ENCODE measurements around the gene NOTUM. TPM values are rescaled to one million over a fixed set of nuclear protein-coding genes. Genes with fewer than 3 reads are reported as not detected.
"Not testable (repeated sequence)": the region's sequence is repeated elsewhere in the genome, so short reads cannot be mapped to it uniquely, and the experiment has no call there.

The NOTUM gene
- total RNA-seq, 1 donor from 2014 or later = 0.53 TPM

DNA sequence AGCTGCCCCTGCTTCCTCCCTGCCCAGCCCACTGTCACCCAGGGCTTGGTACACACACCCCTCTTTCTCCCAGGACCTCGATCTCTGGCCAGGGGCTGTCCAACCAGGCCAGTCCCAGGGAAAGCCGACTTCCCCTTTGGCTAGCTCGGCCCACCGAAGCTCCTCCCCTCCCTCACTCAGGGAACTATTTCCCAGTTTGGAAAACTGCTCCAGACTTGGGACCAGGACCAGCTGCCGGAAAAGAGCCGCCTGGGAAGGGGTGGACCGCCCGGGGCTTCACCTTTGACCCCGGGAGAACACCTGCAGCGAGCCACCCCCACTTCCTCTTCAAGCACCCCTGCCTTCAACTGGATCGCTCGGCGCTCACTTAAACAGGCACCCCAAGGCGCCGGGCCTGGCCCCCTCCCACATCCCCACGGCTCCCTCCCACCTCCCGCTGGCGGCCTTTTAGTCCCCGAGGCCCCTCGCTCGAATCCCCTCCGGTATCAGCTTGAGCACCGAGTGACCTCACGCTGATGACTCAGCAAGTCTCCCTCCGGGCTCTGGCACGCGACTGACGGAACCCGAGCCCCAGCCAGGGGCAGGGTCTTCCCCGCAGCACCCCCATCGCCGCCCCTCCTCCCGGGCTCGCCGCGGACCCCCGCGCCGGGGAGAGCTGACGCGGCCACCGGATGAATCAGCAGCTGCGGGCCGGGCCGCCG, 34.4 kb downstream of the NOTUM start:
- peak; percentile 89 for DNase-seq (ENCODE audit: low read depth)

DNA sequence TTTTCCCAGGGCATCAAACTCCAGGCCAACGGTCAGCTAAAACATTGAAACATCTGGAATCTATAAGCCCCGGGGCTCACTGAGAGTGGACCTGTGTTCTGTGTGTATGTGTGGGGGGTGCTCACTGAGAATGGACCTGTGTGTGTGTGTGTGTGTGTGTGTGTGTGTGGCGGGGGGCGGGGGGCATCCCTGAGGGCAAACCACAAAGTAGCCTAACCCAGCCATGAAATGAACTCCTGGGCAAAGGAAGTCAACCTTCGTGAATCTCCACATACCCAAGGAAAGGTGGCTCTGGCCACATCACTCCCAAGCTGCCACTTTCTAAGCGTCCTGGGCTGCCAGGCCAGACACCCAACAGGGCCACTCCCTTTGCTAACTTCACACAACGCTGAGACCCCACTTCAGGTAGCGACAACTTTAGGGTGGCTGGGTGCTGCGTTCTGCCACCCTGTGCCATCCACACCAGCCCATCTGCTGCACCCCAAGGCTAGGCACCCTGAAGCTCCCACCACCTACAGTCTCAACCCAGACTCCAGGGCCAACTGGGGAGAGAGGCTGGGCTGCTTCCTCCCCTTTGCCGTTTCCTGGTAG, 35.0 kb downstream of the NOTUM start:
- no peak for DNase-seq (ENCODE audit: low read depth)

GRCh38 chr17:81924557-81925532, 36.1 kb downstream of the NOTUM start:
- DNase-seq (ENCODE audit: low read depth) = no peak

GRCh38 chr17:81923302-81924260, 37.4 kb downstream of the NOTUM start:
- peak; percentile 91 for DNase-seq (ENCODE audit: low read depth)

- no peak for DNase-seq (ENCODE audit: low read depth)
Measured at GRCh38 chr17:81922566-81923301, 38.3 kb downstream of the NOTUM start.

DNA sequence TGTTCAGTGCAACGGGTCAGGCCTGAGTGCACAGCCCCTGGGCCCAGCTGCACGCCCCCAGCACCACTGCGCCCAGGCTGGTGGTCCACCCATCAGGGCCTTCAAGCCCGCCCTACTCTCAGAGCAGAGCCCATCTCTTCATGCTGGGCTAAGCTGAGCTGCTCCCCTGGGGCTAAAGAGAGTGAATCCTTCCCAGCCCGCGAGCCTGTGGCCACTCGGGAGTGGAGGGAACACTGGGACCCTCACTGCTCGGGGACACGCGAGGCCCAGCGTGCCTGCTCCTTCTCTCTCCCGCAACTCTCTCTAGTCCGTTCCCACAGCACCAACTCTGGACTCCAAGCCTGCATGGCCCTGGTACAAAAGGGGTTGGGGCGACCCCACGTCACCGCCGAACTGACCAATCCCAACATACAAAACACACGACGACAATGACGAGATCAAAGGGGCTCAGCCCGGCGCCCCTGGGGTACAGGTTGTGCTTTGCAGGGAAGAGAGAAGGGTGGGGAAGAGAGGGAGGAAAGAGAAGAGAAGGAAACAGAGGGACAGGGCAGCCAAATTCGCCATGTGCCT, 38.9 kb downstream of the NOTUM start:
- DNase-seq (ENCODE audit: low read depth) = no peak

DNA sequence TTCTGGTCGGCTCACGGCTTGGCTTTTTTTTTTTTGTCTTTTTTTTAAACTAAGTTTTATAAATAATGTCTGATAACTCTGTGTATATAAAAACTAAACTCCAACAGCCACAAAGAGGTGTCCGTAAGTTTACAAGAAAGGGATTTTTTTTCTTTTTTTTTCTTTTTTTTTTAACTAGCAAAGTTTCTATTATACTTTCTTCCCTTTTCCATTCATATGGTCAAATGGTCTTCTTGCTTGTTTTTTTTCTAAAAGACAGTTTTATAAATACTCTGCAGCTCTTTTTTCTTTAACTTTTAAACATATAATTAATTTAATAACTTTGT, 39.5 kb downstream of the NOTUM start:
- no peak for DNase-seq (ENCODE audit: low read depth)

GRCh38 chr17:81920612-81921536, 40.1 kb downstream of the NOTUM start:
- DNase-seq (ENCODE audit: low read depth) = no peak

GRCh38 chr17:81918832-81919545, 42.0 kb downstream of the NOTUM start:
- no peak for DNase-seq (ENCODE audit: low read depth)

DNA sequence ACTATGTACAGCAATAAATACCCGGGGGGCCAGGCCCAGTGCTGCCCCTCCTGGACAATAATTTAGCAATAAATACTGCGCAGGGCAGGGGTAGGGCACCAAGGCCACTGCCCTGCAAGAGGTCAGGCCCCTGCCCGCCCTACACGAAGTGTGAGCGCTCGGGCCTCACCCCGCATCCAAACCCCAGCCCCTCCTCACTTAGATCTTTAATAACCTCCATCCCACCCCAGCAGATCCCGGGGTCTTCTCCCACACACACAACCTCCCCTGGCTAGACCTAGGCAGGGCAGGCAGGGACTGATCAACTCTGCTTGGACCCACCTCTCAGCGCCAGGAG, 42.7 kb downstream of the NOTUM start:
- not testable (repeated sequence) for DNase-seq (ENCODE audit: low read depth)

GRCh38 chr17:81917565-81918332, 43.2 kb downstream of the NOTUM start, which contains the start of gene SIRT7:
SIRT7 (minus strand) TSS chr17:81918176; CDS start chr17:81918131, 45 bp downstream.
- DNase-seq (ENCODE audit: low read depth) = peak; percentile 77

DNA sequence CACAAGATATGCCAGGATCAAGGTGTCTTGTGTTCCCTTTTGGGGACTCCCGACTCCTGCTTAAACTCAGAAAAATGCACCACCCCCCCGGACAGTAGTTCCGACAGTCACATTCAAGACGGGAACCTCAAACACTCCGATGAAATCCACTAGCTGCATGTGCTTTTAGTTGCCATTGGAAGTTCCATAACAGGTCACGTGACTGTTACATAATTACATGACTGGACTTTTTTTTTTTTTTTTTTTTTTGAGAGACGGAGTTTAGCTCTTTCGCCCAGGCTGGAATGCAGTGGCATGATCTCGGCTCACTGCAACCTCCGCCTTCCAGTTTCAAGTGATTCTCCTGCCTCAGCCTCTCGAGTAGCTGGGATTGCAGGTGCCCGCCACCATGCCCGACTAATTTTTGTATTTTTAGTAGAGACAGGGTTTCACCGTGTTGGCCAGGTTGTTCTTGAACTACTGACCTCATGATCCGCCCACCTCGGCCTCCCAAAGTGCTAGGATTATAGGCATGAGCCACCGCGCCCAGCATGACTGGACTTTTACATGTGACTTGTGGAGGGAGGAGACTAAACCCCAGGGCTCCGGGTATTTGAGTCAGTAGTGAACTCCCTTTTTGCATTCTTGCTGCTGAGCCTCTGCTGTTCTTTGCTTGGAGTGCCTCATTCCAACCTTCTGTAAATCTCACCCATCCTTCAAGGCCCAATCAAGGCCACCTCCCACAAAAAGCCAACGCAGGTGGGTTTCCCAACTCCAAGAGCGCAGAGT, 44.6 kb downstream of the NOTUM start:
- peak; percentile 68 for DNase-seq (ENCODE audit: low read depth)

DNA sequence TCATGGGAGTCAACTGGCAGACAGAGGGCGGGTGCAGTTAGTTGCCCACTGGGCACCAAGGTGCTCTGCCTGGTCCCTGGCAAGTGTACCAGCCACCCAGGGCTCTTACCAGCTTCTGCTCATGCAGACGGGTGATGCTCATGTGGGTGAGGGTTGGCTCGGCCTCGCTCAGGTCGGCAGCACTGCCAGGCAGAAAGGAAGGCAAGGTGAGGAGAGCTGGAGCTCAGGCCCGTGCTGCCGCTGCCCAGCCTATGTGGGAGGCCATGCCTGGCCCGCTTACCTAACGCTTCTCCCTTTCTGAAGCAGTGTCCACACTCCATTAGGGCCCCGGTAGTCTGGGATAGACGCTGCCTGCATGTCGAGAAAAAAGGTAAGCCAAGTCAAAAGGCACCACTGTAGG, 45.7 kb downstream of the NOTUM start:
- no peak for DNase-seq (ENCODE audit: low read depth)

DNA sequence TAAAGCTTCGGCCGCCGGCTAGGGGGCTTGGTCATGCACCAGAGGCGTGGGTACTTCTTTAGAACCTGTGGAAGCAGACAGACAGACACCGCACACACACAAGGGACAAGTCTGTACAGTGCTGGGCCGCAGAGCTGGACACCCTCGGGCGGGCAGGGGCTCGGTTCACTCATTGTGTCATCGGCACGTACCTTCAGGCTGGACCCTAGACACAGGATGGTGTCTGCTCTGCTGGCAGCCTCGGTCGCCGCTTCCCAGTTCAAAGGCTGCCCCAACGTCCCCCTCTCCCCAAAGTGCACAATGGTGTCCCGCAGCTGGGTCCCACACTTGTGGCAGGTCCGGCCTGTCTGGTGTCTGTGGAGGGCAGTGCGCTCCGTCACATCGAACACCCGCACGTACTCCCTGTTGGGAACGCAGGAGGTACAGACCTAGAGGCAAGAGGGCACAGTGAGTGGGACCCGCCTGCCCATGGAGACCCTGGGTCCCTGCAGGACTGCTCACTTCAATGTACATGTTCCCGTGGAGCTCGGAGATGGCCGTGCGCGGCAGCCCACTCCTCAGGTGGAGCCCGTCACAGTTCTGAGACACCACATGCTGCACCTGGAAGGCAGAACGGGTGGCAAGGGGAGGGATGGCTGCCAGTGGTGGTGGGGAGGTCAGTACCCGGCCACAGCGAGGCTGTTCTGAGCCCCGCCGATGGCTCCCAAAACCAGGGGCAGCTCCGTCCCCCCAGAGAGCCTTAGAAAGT, 46.7 kb downstream of the NOTUM start:
- no peak for DNase-seq (ENCODE audit: low read depth)

DNA sequence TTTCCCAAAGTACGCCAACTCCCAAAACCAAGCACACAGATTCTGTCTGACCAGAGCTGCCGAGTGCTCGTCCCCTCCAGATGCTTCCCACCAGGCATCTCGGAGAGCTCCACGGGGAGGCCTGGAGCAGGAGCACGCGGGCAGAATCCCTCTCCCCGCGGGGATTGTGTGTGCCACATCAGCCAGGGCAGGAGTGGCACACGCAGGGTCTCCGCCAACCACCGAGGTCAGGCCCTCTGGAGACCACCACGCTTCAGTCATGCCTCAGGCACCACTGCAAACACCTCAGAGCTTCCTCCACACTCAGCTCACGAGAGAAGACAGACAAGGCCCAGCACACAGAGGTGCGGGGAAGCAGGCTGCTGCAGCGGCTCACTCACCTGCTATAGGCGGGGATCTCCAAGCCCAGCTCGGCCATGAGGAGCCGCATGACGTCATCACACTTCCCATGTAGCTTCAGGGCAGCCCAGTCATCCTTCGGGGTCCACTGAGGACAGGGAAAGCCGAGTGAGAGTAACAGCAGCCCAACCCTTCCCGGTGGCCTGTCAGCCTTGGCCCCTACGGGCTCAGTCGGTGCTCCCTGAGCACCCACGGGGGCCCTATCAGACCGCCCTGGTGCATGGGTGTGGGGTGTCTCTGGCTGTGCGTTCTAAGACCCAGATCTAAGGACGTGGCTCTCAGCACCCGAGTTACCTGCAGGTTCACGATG, 47.4 kb downstream of the NOTUM start:
- DNase-seq (ENCODE audit: low read depth) = no peak

Measured in myocyte (in vitro differentiated cells).